ENCODE data around the gene SOX13.

GRCh38 chr1:204146965-204147364 lies 74.0 kb downstream of the SOX13 start:
- no peak for TF ChIP-seq CTCF (IDR thresholded peaks at IDR 0.05)
- TF ChIP-seq ZFX (IDR thresholded peaks at IDR 0.05; ENCODE audit: borderline replicate concordance): no peak
